Kidney (tissue), 14 donors: Measurements from ENCODE around the gene FZD8. TPM values are rescaled to one million over a fixed set of nuclear protein-coding genes. Genes with fewer than 3 reads are reported as not detected.
A peak's percentile ranks its signal among the peaks of the same experiment; 100 is the strongest.

Source experiments
- DNase-seq, 5 donors: peaks; one replicate each; pipeline ENCODE4 v3.0.0-alpha.2; 2013 to 2020
- FAIRE-seq: peaks from 2 replicates; lab custom pipeline; 2012; peaks lifted over from hg19 to GRCh38; lab: Jason Lieb, UNC
- H3K27ac ChIP-seq, 2 donors: one replicate each; pipeline ENCODE4 v1.7.0; 2013; ENCODE audit warnings: low read depth in 2 of 2, low read length in 2 of 2, inconsistent platforms in 1 of 2
- H3K27me3 ChIP-seq: one replicate; pipeline ENCODE4 v1.7.1; 2013; ENCODE audit warnings: low read length, inconsistent platforms; ENCODE audit not compliant: control insufficient read depth, insufficient read depth
- H3K36me3 ChIP-seq, 3 donors: one replicate each; pipeline versions ENCODE4 v1.7.0 to v1.7.1; 2013; ENCODE audit warnings: low read length in 3 of 3, control low read depth in 1 of 3, inconsistent platforms in 1 of 3; ENCODE audit not compliant: insufficient read depth in 3 of 3, control insufficient read depth in 2 of 3
- H3K4me1 ChIP-seq, 3 donors: one replicate each; pipeline versions ENCODE4 v1.7.0 to v1.7.1; 2013; ENCODE audit warnings: low read length in 3 of 3, inconsistent platforms in 1 of 3, low read depth in 1 of 3; ENCODE audit not compliant: control insufficient read depth in 2 of 3, insufficient read depth in 2 of 3
- H3K4me3 ChIP-seq, 3 donors: one replicate each; pipeline versions ENCODE4 v1.7.0 to v1.8.1; 2013; ENCODE audit warnings: low read length in 3 of 3, control low read depth in 1 of 3, inconsistent platforms in 1 of 3
- H3K9ac ChIP-seq, 3 donors: one replicate each; pipeline versions ENCODE4 v1.7.0 to v1.7.1; 2013; ENCODE audit warnings: low read length in 3 of 3, control low read depth in 1 of 3, inconsistent platforms in 1 of 3
- H3K9me3 ChIP-seq, 3 donors: one replicate each; pipeline versions ENCODE4 v1.7.0 to v1.7.1; 2013; ENCODE audit warnings: low read length in 3 of 3, control low read depth in 1 of 3, inconsistent platforms in 1 of 3; ENCODE audit not compliant: control insufficient read depth in 2 of 3, insufficient read depth in 1 of 3
- intact Hi-C: fragments of 100-400 bp; cut with DNase I; formaldehyde crosslinking; loops from one replicate; pipeline ENCODE4 v1.11.1; 2022
- polyA plus RNA-seq: library from polyadenylated mRNA; stranded (reverse); fragments of 350-450 nt; fragmentation: Illumina TruSeq; extraction: RNeasy Lipid Tissue Mini Kit (QIAGEN cat#74804); gene quantifications from one replicate; pipeline ENCODE4 v1.2.3, GENCODE V29; 2014; ENCODE audit warnings: low read depth, low replicate concordance; ENCODE audit not compliant: insufficient read depth
- total RNA-seq: library from RNA; stranded (reverse); fragmentation: NEBNext Ultra II Directional; extraction: Animal tissue kit (Norgen Biotek cat#: 25700); gene quantifications from one replicate; pipeline ENCODE4 v1.2.1, GENCODE V29; 2021
- TF ChIP-seq, protein P1 (sequence below): IDR thresholded peaks from 3 replicates; pipeline ENCODE4 v1.5.1; 2012; ENCODE audit warnings: mild to moderate bottlenecking, moderate library complexity, borderline replicate concordance; ENCODE audit not compliant: insufficient read depth; ENCODE audit errors: extremely low read depth
- donor health status: control.
- donor health status: control.
- donor health status: control.
- donor health status: control.
- donor health status: control.
- donor health status: DM: yes; HTN: yes; CAD: no.
- donor health status: Normal renal cell carcinoma (clear cell type).

FZD8 gene
- total and polyA plus RNA-seq, 2 donors from 2014 or later: 10.8 to 18.8 TPM

DNA sequence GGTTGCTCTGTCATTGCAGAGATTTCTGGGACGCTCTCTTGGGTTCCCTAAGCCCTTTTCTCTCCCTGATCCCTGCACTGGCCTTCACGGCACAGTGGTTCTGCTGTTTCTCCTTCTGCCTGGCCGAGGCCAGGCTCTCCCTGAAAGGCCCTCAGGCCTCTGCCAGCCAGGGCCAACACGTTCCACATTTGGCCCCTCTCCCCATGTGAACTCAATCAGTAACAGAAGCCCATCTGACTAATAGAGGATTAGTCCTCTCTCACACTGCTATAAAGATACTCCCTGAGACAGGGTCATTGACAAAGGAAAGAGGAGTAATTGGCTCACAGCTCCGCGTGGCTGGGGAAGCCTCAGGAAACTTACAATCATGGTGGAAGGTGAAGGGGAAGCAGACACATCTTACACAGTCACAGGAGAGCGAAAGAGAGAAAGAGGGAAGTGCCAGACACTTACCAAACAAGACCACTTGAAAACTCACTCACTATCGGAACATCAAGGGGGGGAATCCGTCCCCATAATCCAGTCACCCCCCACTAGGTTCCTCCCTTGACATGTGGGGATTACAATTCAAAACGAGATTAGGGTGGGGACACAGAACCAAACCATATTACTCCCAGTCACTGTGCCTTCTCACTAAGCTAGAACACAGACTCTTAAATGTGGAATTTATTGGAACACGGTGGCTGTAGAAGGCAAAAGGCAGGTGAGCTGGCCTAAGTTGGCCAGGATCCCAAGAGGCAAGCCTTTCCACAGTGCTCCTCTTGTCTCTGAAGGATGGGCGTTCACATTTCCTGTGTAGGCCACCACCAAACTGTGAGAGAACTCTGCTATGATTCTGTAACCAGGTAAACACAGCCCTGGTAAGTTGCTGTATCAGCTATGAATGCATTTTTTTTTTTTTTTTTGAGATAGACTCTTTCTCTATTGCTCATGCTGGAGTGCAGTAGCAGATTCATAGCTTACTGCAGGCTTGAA, 8.8 kb downstream of the FZD8 start:
- H3K4me3 ChIP-seq: no peak overlapping the region
- intact Hi-C loops: no loop called here
- no peaks in the 10 kb centered on the region for H3K9me3 ChIP-seq

DNA sequence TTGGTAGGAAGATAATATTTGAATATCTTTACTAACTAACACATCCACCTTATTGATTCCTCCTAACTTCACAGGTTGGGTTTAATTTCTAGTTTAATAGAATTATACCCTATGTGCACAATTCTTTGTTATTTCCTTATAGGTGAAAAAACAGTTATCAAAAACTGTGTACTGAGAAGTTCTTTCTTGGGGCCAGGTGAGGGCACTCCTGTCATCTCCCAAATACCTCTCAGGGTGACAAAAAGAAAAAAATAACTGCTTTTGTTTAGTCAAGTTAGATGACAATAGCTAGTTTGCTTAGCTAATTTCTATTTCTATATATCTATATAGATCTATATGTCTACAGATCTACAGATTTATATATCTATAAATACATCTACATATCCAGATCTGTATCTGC, 10.1 kb downstream of the FZD8 start:
- Histone ChIP-seq H3K9ac (no peak overlapping the region), H3K36me3 (no peaks in the 10 kb centered on the region), H3K27me3 (no peaks in the 10 kb centered on the region), H3K27ac (no peak overlapping the region), H3K9me3 (no peaks in the 10 kb centered on the region), H3K4me3 (no peak overlapping the region), H3K4me1 (peaks cover 0 to 3% (median 0%) of the 10 kb centered on the region in 3 donors)
- DNase-seq (no peak), FAIRE-seq (no peak)
- TF ChIP-seq, protein P1, sequence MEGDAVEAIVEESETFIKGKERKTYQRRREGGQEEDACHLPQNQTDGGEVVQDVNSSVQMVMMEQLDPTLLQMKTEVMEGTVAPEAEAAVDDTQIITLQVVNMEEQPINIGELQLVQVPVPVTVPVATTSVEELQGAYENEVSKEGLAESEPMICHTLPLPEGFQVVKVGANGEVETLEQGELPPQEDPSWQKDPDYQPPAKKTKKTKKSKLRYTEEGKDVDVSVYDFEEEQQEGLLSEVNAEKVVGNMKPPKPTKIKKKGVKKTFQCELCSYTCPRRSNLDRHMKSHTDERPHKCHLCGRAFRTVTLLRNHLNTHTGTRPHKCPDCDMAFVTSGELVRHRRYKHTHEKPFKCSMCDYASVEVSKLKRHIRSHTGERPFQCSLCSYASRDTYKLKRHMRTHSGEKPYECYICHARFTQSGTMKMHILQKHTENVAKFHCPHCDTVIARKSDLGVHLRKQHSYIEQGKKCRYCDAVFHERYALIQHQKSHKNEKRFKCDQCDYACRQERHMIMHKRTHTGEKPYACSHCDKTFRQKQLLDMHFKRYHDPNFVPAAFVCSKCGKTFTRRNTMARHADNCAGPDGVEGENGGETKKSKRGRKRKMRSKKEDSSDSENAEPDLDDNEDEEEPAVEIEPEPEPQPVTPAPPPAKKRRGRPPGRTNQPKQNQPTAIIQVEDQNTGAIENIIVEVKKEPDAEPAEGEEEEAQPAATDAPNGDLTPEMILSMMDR: peak; percentile 8
- intact Hi-C loops: no loop called here

More for the DNA sequence above, 8.8 kb downstream of the FZD8 start:
- TF ChIP-seq, protein P1: no peak
- no peaks in the 10 kb centered on the region for H3K36me3 ChIP-seq
- H3K9ac ChIP-seq: no peak overlapping the region
- peaks cover 0 to 4% (median 2%) of the 10 kb centered on the region in 3 donors for H3K4me1 ChIP-seq
- no peak for DNase-seq
- H3K27ac ChIP-seq: peak overlapping the region in 1 of 2 donors; percentile 26
- no peak for FAIRE-seq
- H3K27me3 ChIP-seq: no peaks in the 10 kb centered on the region

DNA sequence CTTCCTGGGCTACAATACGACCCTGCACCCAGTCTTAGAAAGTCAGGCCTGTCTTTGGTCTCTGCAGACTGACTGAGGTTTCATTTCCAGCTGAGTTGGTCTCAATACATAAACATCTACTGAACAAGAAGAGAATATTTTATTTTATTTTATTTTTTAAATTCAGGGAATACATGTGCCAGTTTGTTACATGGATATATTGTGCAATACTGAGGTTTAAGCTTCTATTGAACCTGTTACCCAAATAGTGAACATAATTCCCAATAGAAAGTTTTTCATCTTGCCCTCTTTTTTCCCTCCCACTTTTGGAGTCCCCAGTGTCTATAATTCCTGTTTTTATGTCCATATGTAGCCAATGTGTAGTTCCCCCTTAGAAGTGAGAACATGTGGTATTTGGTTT, 10.7 kb downstream of the FZD8 start:
- H3K4me1 ChIP-seq: no peaks in the 10 kb centered on the region
- TF ChIP-seq, protein P1: no peak
- no peaks in the 10 kb centered on the region for H3K27me3 ChIP-seq
- no peak overlapping the region for H3K4me3 ChIP-seq
- FAIRE-seq (no peak), DNase-seq (no peak)
- H3K9me3 ChIP-seq: no peaks in the 10 kb centered on the region
- no peaks in the 10 kb centered on the region for H3K36me3 ChIP-seq
- H3K9ac ChIP-seq: no peak overlapping the region
- intact Hi-C loops: no loop called here
- H3K27ac ChIP-seq: no peak overlapping the region
